WERI-Rb-1 (cell line): ENCODE results near the gene HOXA13.
A peak's percentile ranks its signal among the peaks of the same experiment; 100 is the strongest.

Experiments used
- DNase-seq: peaks from one replicate; pipeline ENCODE4 v3.0.0-alpha.2; 2020
- H3K27ac ChIP-seq: fragments of 250-450 bp; sonication (Bioruptor Pico); 2 replicates; pipeline ENCODE4 v1.5.1; 2020; ENCODE audit warnings: mild to moderate bottlenecking, moderate library complexity
- H3K27me3 ChIP-seq: fragments of 250-450 bp; sonication (Bioruptor Pico); 2 replicates; pipeline ENCODE4 v1.5.1; 2021; ENCODE audit warnings: mild to moderate bottlenecking, low read depth, moderate library complexity; ENCODE audit not compliant: insufficient read depth, severe bottlenecking
- H3K36me3 ChIP-seq: fragments of 250-450 bp; sonication (Bioruptor Pico); 2 replicates; pipeline ENCODE4 v1.5.1; 2020; ENCODE audit warnings: mild to moderate bottlenecking, moderate library complexity
- H3K4me3 ChIP-seq: 2 replicates; pipeline ENCODE4 v1.5.1; 2011; ENCODE audit warnings: low read depth, mild to moderate bottlenecking, control low read depth, low read length
- H3K9me3 ChIP-seq: fragments of 250-450 bp; sonication (Bioruptor Pico); 2 replicates; pipeline ENCODE4 v1.5.1; 2021; ENCODE audit warnings: mild to moderate bottlenecking, moderate library complexity; ENCODE audit not compliant: severe bottlenecking
- CTCF ChIP-seq: IDR thresholded peaks from 2 replicates; pipeline ENCODE4 v1.5.1; 2011; ENCODE audit warnings: low read depth, mild to moderate bottlenecking, control low read depth, inconsistent platforms, low read length

HOXA13 gene

GRCh38 chr7:27196287-27196767 lies 3.6 kb downstream of the HOXA13 start:
- DNase-seq: peak; percentile 73
- Histone ChIP-seq H3K27me3 (peaks cover 90% of the 10 kb centered on the region), H3K36me3 (no peaks in the 10 kb centered on the region), H3K9me3 (no peaks in the 10 kb centered on the region), H3K27ac (no peak overlapping the region), H3K4me3 (no peak overlapping the region)
- TF ChIP-seq CTCF: peak; percentile 75

DNA sequence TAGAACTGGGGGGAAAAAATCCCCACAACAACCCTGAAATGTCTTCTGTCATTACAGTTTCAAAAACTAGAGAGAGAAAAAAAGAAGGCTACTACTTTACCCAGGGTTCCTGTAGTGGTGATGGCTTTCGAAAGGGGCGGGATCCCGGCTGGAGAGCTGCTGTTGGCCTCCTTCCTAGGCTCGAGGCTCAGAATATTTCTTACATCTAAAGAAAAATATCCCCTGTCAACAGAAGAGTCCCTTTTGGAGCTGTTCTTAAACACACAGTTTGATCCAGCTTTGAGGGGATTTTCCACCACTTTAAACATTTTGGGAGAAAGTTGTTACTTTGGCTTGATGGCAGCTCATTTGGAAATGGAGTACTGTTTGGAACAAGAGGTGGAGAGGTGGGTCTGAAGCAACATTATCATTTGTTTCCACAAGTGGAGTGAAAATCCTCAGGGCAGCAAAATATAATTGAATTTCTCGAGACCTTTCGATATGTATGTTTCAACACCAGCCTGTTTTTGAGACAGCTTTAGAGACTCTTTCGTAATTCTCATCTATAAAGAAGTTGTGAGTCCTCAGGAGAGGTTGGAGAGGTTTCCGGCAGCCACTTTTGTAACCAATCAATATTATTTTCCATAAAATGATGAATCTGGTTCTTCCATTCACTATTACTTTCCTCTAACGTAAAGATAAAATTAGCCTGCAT lies 5.1 kb downstream of the HOXA13 start:
- Histone ChIP-seq H3K4me3 (no peak overlapping the region), H3K27ac (no peak overlapping the region), H3K27me3 (peaks cover 92% of the 10 kb centered on the region), H3K36me3 (no peaks in the 10 kb centered on the region), H3K9me3 (no peaks in the 10 kb centered on the region)
- no peak for DNase-seq
- TF ChIP-seq CTCF: no peak

DNA sequence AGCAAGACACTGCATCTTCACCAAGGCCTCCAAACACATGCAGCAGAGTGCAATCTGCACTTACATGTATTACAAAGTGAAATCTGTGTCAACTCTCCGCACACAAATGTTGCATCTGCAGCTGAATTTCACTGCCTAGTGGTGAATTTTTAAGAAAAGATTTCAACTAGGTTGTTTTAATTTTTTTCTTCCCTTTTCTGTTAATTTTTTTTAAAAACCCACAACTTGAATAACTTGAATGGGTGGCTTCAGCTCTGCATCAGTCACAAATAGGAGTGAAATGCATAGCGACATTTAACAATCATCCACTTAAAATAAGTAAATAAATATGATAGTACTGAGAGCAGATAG lies 5.9 kb downstream of the HOXA13 start:
- H3K4me3 ChIP-seq: no peak overlapping the region
- no peaks in the 10 kb centered on the region for H3K36me3 ChIP-seq
- no peak for DNase-seq
- no peaks in the 10 kb centered on the region for H3K9me3 ChIP-seq
- H3K27me3 ChIP-seq: peaks cover 96% of the 10 kb centered on the region
- H3K27ac ChIP-seq: no peak overlapping the region
- TF ChIP-seq CTCF: no peak

- no peak overlapping the region for H3K27ac ChIP-seq
- no peak for DNase-seq
- no peaks in the 10 kb centered on the region for H3K9me3 ChIP-seq
- no peak overlapping the region for H3K4me3 ChIP-seq
- H3K27me3 ChIP-seq: peaks cover 96% of the 10 kb centered on the region
- TF ChIP-seq CTCF: no peak
- H3K36me3 ChIP-seq: no peaks in the 10 kb centered on the region
Observed at GRCh38 chr7:27193335-27194001, 6.4 kb downstream of the HOXA13 start.

DNA sequence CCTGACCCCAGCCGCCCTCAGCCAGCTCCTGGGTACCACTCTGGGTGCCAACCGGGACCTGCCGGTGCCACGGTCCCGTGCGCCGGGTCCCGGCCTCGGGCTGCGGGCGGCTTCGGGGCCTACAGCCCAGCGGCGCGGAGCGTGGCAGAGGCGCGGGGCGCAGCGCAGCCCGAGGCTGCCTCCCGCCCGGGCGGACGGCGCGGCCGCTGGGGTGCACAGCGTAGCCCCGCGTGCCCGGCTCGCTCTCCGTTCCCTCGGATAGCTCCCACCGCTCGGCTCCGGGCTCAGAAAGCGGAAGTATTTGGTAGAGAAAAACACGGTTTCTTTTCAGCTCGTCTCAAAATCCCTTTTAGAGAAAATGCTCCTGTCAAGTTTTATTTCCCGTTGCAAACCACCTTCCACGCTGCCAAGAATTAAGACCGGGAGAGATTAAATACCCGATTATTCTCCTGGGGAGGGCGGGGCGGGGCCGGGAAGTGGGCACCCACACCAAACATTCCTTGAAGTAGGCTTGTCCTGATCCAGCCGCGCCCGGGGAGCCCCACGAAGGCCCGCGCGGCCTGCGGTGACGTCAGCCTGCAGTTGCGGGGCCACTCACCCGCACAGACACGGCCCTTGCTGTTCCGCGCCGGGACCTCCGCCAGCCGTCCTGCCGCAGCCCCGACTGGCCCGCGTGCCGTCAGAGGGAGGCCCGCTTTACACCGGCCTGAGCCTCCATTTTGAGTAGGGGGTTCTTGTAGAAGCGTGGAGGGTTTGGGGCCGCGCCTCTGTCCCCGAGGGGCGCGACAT lies 7.2 kb downstream of the HOXA13 start:
- Histone ChIP-seq H3K36me3 (no peaks in the 10 kb centered on the region), H3K9me3 (no peaks in the 10 kb centered on the region), H3K27ac (no peak overlapping the region), H3K4me3 (peak overlapping the region; percentile 20), H3K27me3 (peaks cover 96% of the 10 kb centered on the region)
- no peak for TF ChIP-seq CTCF
- DNase-seq: no peak
